Panc1 (cell line): ENCODE measurements around the gene STK10.

Experiments used
- SIN3A ChIP-seq: IDR thresholded peaks from 2 replicates; pipeline ENCODE4 v1.6.1; 2012; ENCODE audit warnings: low read depth, mild to moderate bottlenecking, low read length, moderate library complexity, borderline replicate concordance; ENCODE audit not compliant: insufficient read depth
- TF ChIP-seq, protein P1 (sequence below): fragments of 450-650 bp; IDR thresholded peaks from 2 replicates; pipeline ENCODE4 v1.5.1; 2017; ENCODE audit warnings: mild to moderate bottlenecking

DNA sequence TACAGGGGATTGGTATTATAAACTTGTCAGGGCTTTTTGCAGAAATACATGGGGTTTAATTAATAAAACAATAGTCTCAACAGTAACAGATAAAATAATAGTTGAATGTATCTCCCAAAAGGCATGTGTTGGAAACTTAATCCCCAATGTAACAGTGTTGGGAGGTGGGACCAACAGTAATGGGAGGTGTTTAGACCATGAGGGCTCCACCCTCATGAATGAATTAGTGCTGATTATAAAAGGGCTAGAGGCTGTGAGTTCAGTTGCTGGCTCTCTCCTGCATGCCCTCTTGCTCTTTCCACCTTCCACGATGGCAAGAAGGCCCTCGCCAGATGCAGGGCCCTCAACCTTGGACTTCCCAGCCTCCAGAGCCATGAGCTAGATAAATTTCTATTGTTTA, 56.3 kb downstream of the STK10 start:
- TF ChIP-seq, protein P1, sequence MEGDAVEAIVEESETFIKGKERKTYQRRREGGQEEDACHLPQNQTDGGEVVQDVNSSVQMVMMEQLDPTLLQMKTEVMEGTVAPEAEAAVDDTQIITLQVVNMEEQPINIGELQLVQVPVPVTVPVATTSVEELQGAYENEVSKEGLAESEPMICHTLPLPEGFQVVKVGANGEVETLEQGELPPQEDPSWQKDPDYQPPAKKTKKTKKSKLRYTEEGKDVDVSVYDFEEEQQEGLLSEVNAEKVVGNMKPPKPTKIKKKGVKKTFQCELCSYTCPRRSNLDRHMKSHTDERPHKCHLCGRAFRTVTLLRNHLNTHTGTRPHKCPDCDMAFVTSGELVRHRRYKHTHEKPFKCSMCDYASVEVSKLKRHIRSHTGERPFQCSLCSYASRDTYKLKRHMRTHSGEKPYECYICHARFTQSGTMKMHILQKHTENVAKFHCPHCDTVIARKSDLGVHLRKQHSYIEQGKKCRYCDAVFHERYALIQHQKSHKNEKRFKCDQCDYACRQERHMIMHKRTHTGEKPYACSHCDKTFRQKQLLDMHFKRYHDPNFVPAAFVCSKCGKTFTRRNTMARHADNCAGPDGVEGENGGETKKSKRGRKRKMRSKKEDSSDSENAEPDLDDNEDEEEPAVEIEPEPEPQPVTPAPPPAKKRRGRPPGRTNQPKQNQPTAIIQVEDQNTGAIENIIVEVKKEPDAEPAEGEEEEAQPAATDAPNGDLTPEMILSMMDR: no peak
- no peak for TF ChIP-seq SIN3A
